Measurements from ENCODE around the gene ZFYVE9. TPM values are rescaled to one million over a fixed set of nuclear protein-coding genes. Genes with fewer than 3 reads are reported as not detected.

The ZFYVE9 gene
- polyA plus RNA-seq, 1 donor from 2014 or later = 18.1 TPM

DNA sequence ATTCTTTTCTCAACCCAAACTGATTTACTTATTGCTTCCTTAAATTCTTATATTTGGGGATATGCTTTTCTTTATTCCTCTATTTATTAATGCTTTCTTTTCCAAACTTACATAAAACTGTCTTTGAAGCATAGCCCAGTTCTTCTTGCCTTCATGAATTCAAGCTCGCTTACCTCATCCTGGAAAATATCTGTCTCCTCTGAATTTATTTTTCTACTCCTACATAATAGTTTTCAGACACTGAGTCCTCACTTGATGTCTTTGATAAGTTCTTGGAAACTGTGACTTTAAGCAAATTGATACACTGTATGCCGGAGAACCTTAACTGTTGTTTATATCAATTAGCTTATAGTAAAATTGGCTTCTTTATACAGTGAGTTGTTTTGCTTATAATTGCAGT lies 93.8 kb downstream of the ZFYVE9 start:
- no peaks in the 10 kb centered on the region for H3K27me3 ChIP-seq (ENCODE audit: insufficient read depth, low read depth, low read length)
- H3K36me3 ChIP-seq (ENCODE audit: insufficient read depth, low read length) = no peaks in the 10 kb centered on the region
- no peak overlapping the region for H3K4me3 ChIP-seq (ENCODE audit: low read length)
- TF ChIP-seq, protein P1, sequence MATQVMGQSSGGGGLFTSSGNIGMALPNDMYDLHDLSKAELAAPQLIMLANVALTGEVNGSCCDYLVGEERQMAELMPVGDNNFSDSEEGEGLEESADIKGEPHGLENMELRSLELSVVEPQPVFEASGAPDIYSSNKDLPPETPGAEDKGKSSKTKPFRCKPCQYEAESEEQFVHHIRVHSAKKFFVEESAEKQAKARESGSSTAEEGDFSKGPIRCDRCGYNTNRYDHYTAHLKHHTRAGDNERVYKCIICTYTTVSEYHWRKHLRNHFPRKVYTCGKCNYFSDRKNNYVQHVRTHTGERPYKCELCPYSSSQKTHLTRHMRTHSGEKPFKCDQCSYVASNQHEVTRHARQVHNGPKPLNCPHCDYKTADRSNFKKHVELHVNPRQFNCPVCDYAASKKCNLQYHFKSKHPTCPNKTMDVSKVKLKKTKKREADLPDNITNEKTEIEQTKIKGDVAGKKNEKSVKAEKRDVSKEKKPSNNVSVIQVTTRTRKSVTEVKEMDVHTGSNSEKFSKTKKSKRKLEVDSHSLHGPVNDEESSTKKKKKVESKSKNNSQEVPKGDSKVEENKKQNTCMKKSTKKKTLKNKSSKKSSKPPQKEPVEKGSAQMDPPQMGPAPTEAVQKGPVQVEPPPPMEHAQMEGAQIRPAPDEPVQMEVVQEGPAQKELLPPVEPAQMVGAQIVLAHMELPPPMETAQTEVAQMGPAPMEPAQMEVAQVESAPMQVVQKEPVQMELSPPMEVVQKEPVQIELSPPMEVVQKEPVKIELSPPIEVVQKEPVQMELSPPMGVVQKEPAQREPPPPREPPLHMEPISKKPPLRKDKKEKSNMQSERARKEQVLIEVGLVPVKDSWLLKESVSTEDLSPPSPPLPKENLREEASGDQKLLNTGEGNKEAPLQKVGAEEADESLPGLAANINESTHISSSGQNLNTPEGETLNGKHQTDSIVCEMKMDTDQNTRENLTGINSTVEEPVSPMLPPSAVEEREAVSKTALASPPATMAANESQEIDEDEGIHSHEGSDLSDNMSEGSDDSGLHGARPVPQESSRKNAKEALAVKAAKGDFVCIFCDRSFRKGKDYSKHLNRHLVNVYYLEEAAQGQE (IDR thresholded peaks at IDR 0.05; ENCODE audit: borderline replicate concordance) = no peak
- TF ChIP-seq POLR2AphosphoS5 (IDR thresholded peaks at IDR 0.05) (no peak), TAF1 (IDR thresholded peaks at IDR 0.05; ENCODE audit: low read depth) (no peak), EP300 (conservative IDR thresholded peaks at IDR 0.05; ENCODE audit: poor library complexity, severe bottlenecking) (no peak), RAD21 (conservative IDR thresholded peaks at IDR 0.05) (no peak), SMC3 (conservative IDR thresholded peaks at IDR 0.05; ENCODE audit: poor library complexity) (no peak), CTCF (IDR thresholded peaks at IDR 0.05; ENCODE audit: poor library complexity, severe bottlenecking) (no peak), EZH2 (IDR thresholded peaks at IDR 0.05; ENCODE audit: borderline replicate concordance, insufficient read depth, low read length, poor library complexity, severe bottlenecking) (no peak), MXI1 (conservative IDR thresholded peaks at IDR 0.05; ENCODE audit: poor library complexity, severe bottlenecking) (no peak)
- H3K9me2 ChIP-seq (ENCODE audit: insufficient read depth, low read length) = no peaks in the 10 kb centered on the region
- H3K9me3 ChIP-seq (ENCODE audit: low read length) = no peaks in the 10 kb centered on the region
- no peaks in the 10 kb centered on the region for H4K20me1 ChIP-seq (ENCODE audit: insufficient read depth)
- no peak overlapping the region for H3K4me2 ChIP-seq (ENCODE audit: low read length)
- no peak overlapping the region for H2AFZ ChIP-seq (ENCODE audit: low read depth, low read length)
- no peak overlapping the region for H3K27ac ChIP-seq (ENCODE audit: low read length)
- H3K79me2 ChIP-seq (replicated peaks; ENCODE audit: insufficient read depth, low read length) = no peaks in the 10 kb centered on the region
- H3K9ac ChIP-seq (ENCODE audit: low read length) = no peak overlapping the region
- no peaks in the 10 kb centered on the region for H3F3A ChIP-seq (ENCODE audit: insufficient read depth, low read length, poor library complexity, severe bottlenecking)

- Histone ChIP-seq H3K27me3 (ENCODE audit: insufficient read depth, low read depth, low read length) (no peaks in the 10 kb centered on the region), H2AFZ (ENCODE audit: low read depth, low read length) (no peak overlapping the region), H3F3A (ENCODE audit: insufficient read depth, low read length, poor library complexity, severe bottlenecking) (no peaks in the 10 kb centered on the region), H3K4me3 (ENCODE audit: low read length) (no peak overlapping the region), H3K9me3 (ENCODE audit: low read length) (no peaks in the 10 kb centered on the region), H3K9me2 (ENCODE audit: insufficient read depth, low read length) (no peaks in the 10 kb centered on the region), H3K36me3 (ENCODE audit: insufficient read depth, low read length) (no peaks in the 10 kb centered on the region), H3K27ac (ENCODE audit: low read length) (no peak overlapping the region), H3K79me2 (replicated peaks; ENCODE audit: insufficient read depth, low read length) (no peaks in the 10 kb centered on the region), H4K20me1 (ENCODE audit: insufficient read depth) (no peaks in the 10 kb centered on the region), H3K9ac (ENCODE audit: low read length) (no peak overlapping the region), H3K4me2 (ENCODE audit: low read length) (no peak overlapping the region)
- TF ChIP-seq MXI1 (conservative IDR thresholded peaks at IDR 0.05; ENCODE audit: poor library complexity, severe bottlenecking) (no peak), CTCF (IDR thresholded peaks at IDR 0.05; ENCODE audit: poor library complexity, severe bottlenecking) (no peak), TAF1 (IDR thresholded peaks at IDR 0.05; ENCODE audit: low read depth) (no peak)
Measured at GRCh38 chr1:52237430-52237829, 95.5 kb downstream of the ZFYVE9 start.
